ENCODE data around the gene FAM181A. TPM values are rescaled to one million over a fixed set of nuclear protein-coding genes. Genes with fewer than 3 reads are reported as not detected.

Gene FAM181A
- polyA plus RNA-seq, 1 donor from 2014 or later = 0.43 TPM

GRCh38 chr14:93959239-93960107 lies 32.3 kb downstream of the FAM181A start:
- Histone ChIP-seq H4K20me1 (ENCODE audit: insufficient read depth) (no peaks in the 10 kb centered on the region), H3K4me3 (ENCODE audit: low read length) (no peak overlapping the region), H2AFZ (ENCODE audit: low read depth, low read length) (no peak overlapping the region), H3K27me3 (ENCODE audit: insufficient read depth, low read depth, low read length) (no peaks in the 10 kb centered on the region), H3K9me2 (ENCODE audit: insufficient read depth, low read length) (no peaks in the 10 kb centered on the region), H3K4me2 (ENCODE audit: low read length) (no peak overlapping the region), H3F3A (ENCODE audit: insufficient read depth, low read length, poor library complexity, severe bottlenecking) (no peaks in the 10 kb centered on the region), H3K36me3 (ENCODE audit: insufficient read depth, low read length) (no peaks in the 10 kb centered on the region), H3K27ac (ENCODE audit: low read length) (no peak overlapping the region), H3K79me2 (replicated peaks; ENCODE audit: insufficient read depth, low read length) (no peaks in the 10 kb centered on the region), H3K9me3 (ENCODE audit: low read length) (no peaks in the 10 kb centered on the region), H3K9ac (ENCODE audit: low read length) (no peak overlapping the region)
- no peak for TF ChIP-seq SMC3 (conservative IDR thresholded peaks at IDR 0.05; ENCODE audit: poor library complexity)
- TF ChIP-seq EP300 (conservative IDR thresholded peaks at IDR 0.05; ENCODE audit: poor library complexity, severe bottlenecking) = no peak
- no peak for TF ChIP-seq TAF1 (IDR thresholded peaks at IDR 0.05; ENCODE audit: low read depth)
- no peak for TF ChIP-seq REST (IDR thresholded peaks at IDR 0.05; ENCODE audit: borderline replicate concordance)
- TF ChIP-seq MXI1 (conservative IDR thresholded peaks at IDR 0.05; ENCODE audit: poor library complexity, severe bottlenecking) = no peak
- TF ChIP-seq EZH2 (IDR thresholded peaks at IDR 0.05; ENCODE audit: borderline replicate concordance, insufficient read depth, low read length, poor library complexity, severe bottlenecking) = no peak
- no peak for TF ChIP-seq CTCF (IDR thresholded peaks at IDR 0.05; ENCODE audit: poor library complexity, severe bottlenecking)
- no peak for TF ChIP-seq RAD21 (conservative IDR thresholded peaks at IDR 0.05)
- TF ChIP-seq POLR2AphosphoS5 (IDR thresholded peaks at IDR 0.05) = no peak

GRCh38 chr14:93960108-93960475 lies 32.9 kb downstream of the FAM181A start:
- H3K36me3 ChIP-seq (ENCODE audit: insufficient read depth, low read length) = no peaks in the 10 kb centered on the region
- H3K79me2 ChIP-seq (replicated peaks; ENCODE audit: insufficient read depth, low read length) = no peaks in the 10 kb centered on the region
- no peak overlapping the region for H2AFZ ChIP-seq (ENCODE audit: low read depth, low read length)
- H3K9ac ChIP-seq (ENCODE audit: low read length) = no peak overlapping the region
- H4K20me1 ChIP-seq (ENCODE audit: insufficient read depth) = no peaks in the 10 kb centered on the region
- H3K4me2 ChIP-seq (ENCODE audit: low read length) = no peak overlapping the region
- no peak for TF ChIP-seq EZH2 (IDR thresholded peaks at IDR 0.05; ENCODE audit: borderline replicate concordance, insufficient read depth, low read length, poor library complexity, severe bottlenecking)
- TF ChIP-seq CTCF (IDR thresholded peaks at IDR 0.05; ENCODE audit: poor library complexity, severe bottlenecking) = no peak
- no peaks in the 10 kb centered on the region for H3K27me3 ChIP-seq (ENCODE audit: insufficient read depth, low read depth, low read length)
- no peak overlapping the region for H3K4me3 ChIP-seq (ENCODE audit: low read length)
- H3K27ac ChIP-seq (ENCODE audit: low read length) = no peak overlapping the region
- no peaks in the 10 kb centered on the region for H3K9me2 ChIP-seq (ENCODE audit: insufficient read depth, low read length)
- H3F3A ChIP-seq (ENCODE audit: insufficient read depth, low read length, poor library complexity, severe bottlenecking) = no peaks in the 10 kb centered on the region
- H3K9me3 ChIP-seq (ENCODE audit: low read length) = no peaks in the 10 kb centered on the region
